ENCODE data around the gene KRTAP10-2.
"Not testable (repeated sequence)": the region's sequence is repeated elsewhere in the genome, so short reads cannot be mapped to it uniquely, and the experiment has no call there.

Gene KRTAP10-2

DNA sequence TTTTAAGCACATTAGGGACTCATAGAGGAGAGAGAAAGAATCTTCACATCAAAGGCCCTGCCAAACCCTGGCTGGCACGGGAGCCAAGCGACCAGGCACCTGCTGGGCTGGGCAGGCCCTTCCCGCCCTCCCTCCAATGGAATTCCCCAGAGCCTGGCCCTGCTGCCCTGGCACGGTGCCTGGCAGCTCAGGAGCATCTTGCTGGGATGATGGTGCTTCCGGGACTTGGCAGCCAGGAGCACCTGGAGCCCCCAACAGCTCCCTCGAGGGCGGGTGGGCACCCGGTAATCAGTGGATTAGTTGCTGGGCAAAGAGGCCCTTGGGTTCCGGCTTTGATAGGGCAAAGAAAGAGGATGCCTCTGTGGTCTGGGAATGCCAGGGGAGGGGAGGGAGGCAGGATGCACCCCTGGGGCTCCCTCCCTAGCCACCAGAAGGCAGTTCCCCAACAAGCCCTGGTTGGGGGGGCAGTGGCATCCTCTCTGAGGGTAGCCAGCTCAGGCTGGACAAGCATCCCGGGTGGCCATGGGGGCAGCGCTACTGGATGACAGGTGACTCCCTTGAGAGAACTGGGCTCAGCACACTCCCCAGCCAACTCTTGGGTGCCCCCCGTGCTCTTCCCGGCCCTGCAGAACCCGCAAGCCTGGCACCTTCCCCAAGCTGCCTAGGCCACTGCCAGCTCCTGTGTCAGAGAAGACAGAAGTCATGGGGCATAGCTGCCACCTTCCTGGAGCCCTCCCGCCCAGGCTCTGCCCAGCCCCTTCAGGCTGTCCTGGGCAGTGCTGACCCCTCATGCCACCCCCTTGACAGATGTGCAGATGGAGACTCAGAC, 37.7 kb downstream of the KRTAP10-2 start:
- DNase-seq (ENCODE audit: low spot score): no peak

DNA sequence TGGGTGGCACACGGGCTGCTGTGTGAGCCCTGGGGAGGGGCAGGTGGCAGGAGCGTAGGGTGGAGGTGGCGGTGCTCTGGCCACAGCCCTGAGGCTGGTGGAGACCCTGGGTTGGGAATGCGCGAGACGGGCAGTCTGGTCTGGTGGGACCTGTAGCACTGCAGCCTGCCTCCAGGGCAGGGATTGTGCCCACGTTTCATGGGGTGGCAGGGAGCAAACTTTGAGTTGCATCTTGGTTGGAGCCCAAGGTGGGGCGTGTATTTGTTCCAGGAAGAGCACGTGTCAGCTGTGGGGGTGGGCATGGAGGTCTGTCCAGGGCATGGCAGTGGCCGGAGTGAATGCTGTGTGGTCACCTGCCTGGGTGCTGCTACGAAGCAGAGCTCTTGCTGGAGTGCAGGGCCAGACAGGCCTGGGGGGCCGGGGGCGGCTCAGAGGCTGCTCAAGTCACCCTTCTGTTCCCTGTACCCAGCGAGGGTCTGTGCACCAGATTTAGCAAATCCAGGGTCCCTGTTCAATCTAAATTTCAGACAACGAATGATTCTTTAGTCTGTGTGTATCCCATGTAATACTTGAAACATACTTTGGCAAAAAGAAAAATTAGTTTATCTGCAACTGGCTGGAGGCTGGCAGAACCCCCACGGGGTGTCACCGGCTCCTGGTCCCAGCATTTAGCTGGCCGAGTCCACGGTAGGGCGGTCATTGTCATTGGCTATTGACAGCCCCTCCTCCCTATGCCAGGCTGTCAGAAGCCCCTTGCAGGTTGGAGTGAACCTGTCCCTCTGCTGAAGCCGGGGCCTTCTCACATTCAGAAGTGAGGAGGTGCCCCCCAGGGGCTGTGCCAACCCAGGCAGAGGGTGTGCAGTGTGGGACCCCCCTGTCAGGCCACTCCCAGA, 38.6 kb downstream of the KRTAP10-2 start:
- DNase-seq (ENCODE audit: low spot score): no peak

DNA sequence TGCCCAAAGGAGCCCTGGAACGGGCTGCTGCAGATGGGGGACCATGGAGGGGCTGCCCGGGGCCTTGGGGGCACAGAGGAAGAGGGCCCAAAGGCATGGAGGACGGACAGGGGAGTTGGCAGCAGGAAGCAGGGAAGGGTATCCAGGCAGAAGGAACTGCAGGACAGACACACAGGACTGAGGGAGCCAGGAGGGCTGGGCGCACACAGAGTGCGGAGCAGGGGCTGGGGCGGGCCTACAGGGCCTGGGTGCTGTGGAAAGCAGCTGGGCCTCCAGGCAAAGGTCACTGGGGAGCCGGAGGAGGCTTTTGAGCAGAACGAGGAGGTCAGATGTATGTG, 39.4 kb downstream of the KRTAP10-2 start:
- DNase-seq (ENCODE audit: low spot score): no peak

DNA sequence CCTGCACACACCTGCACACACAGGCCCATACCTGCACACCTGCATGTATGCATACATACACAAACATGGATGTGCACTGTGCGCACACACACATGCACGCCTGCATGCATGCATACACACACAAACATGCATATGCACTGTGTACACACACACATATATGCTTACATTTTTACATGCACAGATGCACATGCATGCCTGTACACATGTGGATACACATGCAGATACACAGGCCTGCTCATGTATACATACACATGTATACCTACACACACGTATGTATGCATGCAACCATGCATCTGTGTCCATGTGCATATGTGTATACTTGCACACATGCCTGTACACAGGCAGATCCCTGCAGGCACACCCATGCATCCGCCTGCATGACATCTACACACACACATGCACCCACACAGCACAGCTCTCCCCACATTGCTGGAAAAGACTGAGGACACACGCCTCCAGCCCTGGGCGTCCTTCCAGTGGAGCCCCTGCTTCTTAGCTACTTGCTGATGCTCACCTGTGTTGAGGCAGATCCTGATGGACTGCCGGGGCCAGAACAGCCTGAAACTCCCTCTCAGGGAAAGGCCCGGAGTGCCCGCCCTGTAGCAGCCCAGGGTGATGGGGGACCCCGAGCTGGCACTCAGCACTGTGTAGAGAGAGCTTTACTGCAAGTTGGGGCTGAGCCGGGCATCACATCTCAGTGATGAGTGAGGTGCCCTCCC, 39.9 kb downstream of the KRTAP10-2 start:
- no peak for DNase-seq (ENCODE audit: low spot score)

DNA sequence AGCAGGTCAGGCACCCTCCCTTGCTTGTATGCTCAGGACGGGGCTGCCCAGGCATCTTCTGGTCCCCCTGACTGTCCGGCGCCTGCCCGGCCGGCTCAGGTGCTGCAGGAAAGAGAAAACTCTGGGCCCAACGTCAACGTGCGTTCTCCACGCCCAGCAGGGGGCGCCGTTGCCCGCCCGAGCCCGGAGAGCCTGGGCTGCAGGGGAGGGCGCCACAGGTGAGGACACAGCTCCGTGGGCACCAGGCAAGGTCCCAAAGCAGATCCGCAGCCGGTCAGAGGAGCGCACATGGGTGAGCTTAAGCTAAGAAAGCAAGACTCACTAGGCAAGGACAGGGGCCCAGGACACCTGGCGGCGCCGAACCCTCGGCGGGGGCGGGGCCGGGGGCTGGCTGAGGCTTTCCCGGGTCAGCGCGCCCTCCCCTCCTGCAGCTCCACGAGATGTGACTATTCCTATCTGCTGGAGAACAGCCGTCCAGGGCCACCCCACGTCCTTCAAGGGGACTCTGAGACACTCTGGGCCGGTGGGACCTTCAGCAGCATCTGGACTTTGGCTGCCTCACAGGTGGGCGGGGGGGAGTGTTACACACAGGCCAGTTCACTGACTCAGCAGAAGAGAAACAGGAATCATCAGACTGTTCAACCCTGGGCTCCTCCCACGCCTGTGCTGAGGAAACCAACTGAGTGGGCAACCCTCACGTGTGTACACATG, 40.6 kb downstream of the KRTAP10-2 start:
- no peak for DNase-seq (ENCODE audit: low spot score)

DNA sequence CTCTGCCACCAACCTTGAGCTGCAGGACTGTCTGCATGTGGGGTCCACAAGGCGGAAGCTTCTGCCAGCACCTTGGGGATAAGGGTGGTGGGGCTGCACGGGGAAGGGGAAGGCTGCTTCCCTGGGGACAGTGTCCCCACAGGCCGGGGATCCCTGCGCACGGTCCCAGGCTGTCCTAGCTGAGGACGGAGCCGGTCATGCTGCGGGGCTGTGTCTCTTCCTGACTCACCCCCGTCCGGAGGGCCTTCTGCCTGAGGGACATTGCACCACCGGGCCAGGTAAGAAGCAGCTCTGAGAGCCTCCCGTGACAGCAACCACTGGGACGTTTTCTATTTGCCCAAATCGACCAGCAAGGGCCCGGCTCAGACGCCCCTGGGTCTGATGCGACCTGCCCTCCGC, 41.2 kb downstream of the KRTAP10-2 start:
- DNase-seq (ENCODE audit: low spot score): no peak

DNA sequence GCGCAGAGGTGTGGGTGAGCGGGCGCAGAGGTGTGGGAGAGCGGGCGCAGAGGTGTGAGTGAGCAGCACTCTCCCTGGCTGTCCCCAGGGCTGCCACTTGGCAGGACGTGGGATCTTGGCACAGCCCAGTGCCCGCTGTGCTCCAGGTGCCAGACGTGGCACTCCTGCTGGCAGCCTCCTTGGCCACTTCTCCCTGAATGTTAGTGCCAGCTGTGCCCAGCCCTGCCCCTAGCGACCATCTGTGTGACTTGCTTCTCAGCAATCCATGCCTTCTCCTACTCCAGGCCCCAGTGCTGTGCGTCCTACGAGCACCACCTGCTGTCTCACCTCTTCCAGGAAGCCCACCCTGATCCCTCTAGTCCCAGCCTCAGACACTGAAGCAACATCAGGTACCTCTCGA, 41.8 kb downstream of the KRTAP10-2 start:
- DNase-seq (ENCODE audit: low spot score): peak; percentile 7

DNA sequence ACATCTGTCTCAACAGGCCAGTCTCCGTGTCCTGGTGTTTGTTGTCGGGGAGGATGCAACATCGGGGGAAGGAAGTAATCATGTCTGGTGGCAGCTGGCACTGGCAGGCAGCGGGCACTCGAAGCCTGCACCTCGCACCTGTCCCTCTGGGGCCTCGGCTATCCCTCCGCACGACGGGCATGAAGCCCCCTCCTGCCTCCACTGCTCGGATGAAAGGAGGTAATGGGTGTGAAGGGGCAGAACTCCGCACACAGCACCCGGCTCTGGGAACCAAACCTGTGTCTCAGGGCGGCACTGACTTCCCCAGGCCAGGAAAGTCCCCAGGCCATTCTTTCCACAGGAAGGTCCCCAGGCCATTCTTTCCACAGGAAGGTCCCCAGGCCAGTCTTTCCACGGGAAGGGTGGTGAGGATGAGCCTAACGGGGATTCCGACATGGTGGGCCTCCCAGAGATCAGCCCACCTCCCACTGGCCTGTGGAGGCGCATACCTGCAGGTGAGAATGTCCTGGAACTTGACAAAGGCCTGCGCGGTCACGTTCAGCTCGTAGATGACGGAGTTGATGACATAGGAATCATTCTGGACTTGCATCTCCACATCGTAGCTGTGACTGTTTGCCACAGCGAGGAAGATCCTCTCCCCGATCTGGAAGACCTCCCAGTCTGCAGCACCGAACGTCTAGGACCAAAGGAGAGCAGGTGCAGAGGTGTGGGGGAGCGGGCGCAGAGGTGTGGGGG, 42.4 kb downstream of the KRTAP10-2 start:
- no peak for DNase-seq (ENCODE audit: low spot score)

DNA sequence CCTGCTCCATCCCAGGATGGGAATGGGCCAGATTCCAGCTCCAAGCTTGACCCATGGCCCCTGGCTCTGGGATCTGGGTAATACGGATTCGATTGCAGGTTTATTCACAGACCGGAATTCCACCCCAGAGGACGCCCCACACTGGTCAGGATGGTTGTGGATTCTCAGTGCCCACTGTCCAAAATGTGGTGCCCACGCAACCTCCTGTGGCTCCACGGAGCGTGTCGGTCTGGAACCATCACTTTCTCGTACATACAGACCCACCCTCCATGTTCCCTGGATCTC, 42.9 kb downstream of the KRTAP10-2 start:
- no peak for DNase-seq (ENCODE audit: low spot score)

DNA sequence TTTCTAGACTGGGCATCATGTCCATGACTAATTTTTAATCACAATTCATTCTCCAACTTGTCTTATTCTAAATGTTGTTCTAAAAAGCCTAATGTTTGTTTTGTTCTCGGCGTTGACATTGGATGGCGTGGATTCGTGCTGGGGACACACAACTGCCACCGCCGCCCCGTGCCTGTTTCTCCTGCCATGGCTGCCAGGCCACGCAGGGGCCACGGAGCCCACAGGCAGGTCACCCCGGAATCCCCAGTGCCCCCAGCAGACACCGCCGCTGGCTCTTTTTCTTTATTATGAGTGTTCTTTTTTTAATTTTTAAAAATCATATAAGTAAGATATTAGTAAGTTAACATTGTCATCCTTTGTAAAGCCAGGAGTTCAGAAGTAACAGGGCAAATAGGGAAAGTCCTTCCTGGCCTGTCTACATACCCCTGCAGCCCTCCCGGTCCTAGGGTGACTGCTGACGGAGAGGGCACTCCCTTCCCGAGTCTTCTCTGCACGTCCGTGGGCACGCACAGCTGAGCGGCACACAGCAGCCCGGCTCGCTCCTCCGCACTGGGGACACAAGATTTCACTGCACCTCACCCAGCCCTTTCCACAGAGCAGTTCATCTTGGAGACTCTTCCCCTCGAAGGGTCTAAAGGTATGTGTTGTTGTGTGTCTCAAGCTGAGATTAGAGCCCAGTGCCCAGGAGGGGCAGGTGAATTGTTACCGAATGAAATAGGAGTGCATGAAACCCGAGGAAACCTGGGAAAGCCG, 43.5 kb downstream of the KRTAP10-2 start:
- no peak for DNase-seq (ENCODE audit: low spot score)

DNA sequence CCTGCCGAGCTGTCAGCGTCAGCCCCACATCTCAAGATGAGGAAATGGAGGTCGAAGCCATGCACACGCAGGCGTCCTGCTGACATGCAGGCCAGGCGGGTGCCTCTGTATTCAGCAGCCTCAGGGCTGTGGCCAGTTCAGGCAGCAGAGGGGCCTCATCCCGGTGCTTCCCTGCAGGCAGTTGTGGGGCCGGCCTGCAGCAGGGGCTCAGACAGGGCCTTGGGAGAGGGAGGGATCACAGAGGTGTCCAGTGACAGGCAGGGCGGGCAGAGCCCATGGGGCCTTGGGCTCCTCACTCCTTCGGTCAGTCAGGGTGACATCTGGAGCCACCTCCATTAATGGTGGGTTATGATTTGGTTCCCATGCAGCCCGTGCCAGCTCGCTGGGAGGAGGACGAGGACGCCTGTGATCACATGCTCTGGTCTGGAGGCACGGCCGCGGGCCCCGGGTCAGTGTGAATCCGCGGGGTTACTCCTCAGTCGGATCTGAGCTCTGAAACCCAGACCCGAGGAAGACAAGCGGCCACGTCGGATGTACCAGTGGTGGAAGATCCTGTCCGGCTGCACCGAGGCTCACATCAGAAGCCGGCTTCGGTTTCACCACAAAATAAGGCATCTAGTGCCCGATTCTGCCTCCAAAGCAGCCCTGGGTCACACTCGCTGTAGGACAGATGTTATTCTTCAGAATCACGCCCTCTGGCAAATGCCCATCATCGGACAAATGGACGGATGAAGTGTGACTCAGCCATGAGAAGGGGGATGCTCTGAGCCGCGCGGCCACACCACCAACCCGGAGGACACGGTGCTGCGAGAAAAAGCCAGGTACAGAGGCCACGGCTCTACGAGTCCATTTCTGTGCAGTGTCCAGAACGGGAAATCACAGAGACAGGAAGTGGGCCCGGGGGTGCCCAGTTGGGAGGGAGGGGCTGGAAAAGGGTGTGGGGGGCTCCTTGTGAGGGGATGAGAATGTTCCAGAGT, 44.7 kb downstream of the KRTAP10-2 start:
- no peak for DNase-seq (ENCODE audit: low spot score)

DNA sequence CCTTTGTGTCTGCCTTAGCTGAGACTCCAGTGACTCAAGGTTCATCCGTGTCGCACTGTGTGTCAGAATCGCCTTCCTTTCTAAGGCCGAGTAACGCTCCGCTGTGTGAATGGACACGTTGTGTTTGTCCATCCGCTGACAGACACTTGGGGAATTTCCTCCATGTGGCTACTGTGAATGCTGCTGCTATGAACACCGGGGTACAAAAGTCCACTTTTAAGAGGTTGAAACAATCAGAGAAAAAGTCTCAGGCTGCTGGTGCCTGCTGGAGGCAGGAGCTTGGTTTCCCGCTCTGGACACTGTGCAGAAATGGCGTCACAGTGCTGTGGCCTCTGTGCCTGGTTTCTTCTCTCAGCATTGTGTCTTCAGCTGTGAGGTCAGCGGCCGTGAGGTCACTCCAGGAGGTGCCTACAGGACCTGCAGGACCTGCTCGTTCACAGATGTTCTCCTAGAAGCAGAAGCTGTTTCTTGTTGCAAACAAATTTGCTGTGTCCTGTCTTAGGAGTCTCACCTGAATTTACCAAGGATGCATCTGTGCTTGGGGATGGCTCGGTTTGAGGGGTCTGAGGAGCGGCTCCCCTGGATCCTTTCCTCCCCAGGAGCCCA, 45.5 kb downstream of the KRTAP10-2 start:
- DNase-seq (ENCODE audit: low spot score): peak; percentile 6

DNA sequence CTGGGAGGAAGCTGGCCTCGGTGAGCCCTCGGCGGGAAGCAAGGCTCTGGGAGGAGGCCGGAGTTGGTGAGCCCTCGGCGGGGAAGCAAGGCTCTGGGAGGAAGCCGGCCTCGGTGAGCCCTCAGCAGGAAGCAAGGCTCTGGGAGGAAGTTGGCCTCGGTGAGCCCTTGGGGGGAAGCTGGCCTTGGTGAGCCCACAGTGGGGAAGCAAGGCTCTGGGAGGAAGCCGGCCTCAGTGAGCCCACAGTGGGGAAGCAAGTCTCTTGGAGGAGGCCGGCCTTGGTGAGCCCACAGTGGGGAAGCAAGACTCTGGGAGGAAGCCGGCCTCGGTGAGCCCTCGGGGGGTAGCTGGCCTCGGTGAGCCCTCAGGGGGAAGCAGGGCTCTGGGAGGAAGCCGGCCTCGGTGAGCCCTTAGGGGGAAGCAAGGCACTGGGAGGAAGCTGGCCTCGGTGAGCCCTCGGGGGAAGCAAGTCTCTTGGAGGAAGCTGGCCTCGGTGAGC, 47.4 kb downstream of the KRTAP10-2 start:
- no peak for DNase-seq (ENCODE audit: low spot score)

DNA sequence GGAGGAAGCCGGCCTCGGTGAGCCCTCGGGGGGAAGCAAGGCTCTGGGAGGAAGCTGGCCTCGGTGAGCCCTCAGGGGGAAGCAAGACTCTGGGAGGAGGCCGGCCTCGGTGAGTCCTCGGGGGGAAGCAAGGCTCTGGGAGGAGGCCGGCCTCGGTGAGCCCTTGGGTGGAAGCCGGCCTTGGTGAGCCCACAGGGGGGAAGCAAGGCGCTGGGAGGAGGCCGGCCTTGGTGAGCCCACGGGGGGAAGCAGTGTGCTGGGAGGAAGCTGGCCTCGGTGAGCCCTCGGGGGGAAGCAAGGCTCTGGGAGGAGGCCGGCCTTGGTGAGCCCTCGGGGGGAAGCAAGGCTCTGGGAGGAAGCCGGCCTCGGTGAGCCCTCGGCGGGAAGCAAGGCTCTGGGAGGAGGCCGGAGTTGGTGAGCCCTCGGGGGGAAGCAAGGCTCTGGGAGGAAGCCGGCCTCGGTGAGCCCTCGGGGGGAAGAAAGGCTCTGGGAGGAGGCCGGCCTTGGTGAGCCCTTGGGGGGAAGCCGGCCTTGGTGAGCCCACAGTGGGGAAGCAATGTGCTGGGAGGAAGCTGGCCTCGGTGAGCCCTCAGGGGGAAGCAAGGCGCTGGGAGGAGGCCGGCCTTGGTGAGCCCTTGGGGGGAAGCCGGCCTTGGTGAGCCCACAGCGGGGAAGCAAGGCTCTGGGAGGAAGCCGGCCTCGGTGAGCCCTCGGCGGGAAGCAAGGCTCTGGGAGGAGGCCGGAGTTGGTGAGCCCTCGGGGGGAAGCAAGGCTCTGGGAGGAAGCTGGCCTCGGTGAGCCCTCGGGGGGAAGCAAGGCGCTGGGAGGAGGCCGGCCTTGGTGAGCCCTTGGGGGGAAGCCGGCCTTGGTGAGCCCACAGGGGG, 48.1 kb downstream of the KRTAP10-2 start:
- DNase-seq (ENCODE audit: low spot score): not testable (repeated sequence)

DNA sequence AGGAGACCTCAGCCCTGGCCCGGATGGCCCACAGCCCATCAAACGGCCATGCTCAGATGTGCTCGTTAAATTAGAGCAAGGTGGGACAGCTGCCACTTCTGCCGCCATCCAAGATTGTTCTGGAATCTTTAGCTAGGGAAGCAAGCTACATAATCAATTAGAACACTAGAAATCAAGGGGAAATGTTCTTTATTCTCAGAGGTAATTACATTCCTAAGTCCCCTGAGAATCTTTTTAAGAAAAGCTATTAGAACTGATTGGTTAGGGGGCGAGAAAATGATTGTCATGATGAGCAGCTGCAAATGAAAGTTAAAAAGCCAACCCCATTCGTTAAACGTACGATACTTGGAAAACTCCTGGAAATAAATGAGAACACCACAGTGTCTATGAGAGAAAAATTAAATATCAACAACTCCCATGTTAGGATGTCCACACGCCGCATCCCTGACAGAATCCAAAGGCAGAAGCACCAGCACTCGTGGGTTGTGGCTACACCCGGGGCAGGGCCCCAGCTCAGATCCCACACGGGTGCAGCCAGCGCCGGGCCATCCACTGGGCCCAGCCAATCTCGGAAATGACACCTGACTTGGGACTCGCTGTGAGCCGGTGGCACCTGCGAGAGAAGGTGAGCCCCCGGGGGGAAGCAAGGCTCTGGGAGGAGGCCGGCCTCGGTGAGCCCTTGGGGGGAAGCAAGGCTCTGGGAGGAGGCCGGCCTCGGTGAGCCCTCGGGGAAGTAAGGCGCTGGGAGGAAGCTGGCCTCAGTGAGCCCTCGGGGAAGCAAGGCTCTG, 48.9 kb downstream of the KRTAP10-2 start:
- DNase-seq (ENCODE audit: low spot score): no peak

All from pons (tissue), 1 donor.